Fibroblast of villous mesenchyme (primary cell): ENCODE data around the gene RPS6KA2. TPM values are rescaled to one million over a fixed set of nuclear protein-coding genes. Genes with fewer than 3 reads are reported as not detected.

Experiments
- DNase-seq: peaks from one replicate; pipeline ENCODE4 v3.0.0-alpha.2; 2010; ENCODE audit warnings: low read depth
- H3K4me3 ChIP-seq: 2 replicates; pipeline ENCODE4 v1.5.1; 2011; ENCODE audit warnings: low read depth, mild to moderate bottlenecking, low read length
- CTCF ChIP-seq: IDR thresholded peaks from 2 replicates; pipeline ENCODE4 v1.5.1; 2012; ENCODE audit warnings: low read depth, mild to moderate bottlenecking, low read length; ENCODE audit not compliant: insufficient read depth
- total RNA-seq: library from RNA; depleted of rRNA; stranded (reverse); fragments of >200 nt; gene quantifications from 2 replicates; pipeline ENCODE4 v1.2.3, GENCODE V29; 2012

RPS6KA2 gene
- total RNA-seq, 1 donor: 15.5 TPM

GRCh38 chr6:166435574-166435973, 191.5 kb downstream of the RPS6KA2 start:
- no peak for DNase-seq
- H3K4me3 ChIP-seq: no peak overlapping the region
- TF ChIP-seq CTCF: no peak

- no peak for TF ChIP-seq CTCF
- no peak for DNase-seq
- no peak overlapping the region for H3K4me3 ChIP-seq
Measured at GRCh38 chr6:166434336-166434735, 192.7 kb downstream of the RPS6KA2 start.

GRCh38 chr6:166433096-166433495, 194.0 kb downstream of the RPS6KA2 start:
- no peak for DNase-seq
- TF ChIP-seq CTCF: no peak
- no peak overlapping the region for H3K4me3 ChIP-seq

- no peak for TF ChIP-seq CTCF
Measured at GRCh38 chr6:166430269-166430668, 196.8 kb downstream of the RPS6KA2 start.

GRCh38 chr6:166424431-166424830, 202.6 kb downstream of the RPS6KA2 start:
- no peak for DNase-seq
- TF ChIP-seq CTCF: no peak
- no peak overlapping the region for H3K4me3 ChIP-seq

More at GRCh38 chr6:166430269-166430668, 196.8 kb downstream of the RPS6KA2 start:
- no peak for DNase-seq
- no peak overlapping the region for H3K4me3 ChIP-seq

GRCh38 chr6:166423781-166424180, 203.3 kb downstream of the RPS6KA2 start:
- DNase-seq: no peak
- no peak for TF ChIP-seq CTCF
- no peak overlapping the region for H3K4me3 ChIP-seq

- H3K4me3 ChIP-seq: no peak overlapping the region
- no peak for TF ChIP-seq CTCF
- DNase-seq: no peak
Measured at GRCh38 chr6:166423051-166423745, 203.9 kb downstream of the RPS6KA2 start.
